ENCODE measurements around the gene RHPN2.

- TF ChIP-seq CTCF (IDR thresholded peaks at IDR 0.05) (no peak), POLR2A (IDR thresholded peaks at IDR 0.05) (no peak)
These were observed 128.6 kb downstream of the RHPN2 start for GRCh38 chr19:32936065-32936464.

All from vagina (tissue), 2 donors.